Small intestine (tissue), 7 donors: ENCODE results near the gene SOHLH2. TPM values are rescaled to one million over a fixed set of nuclear protein-coding genes. Genes with fewer than 3 reads are reported as not detected.

Source experiments
- DNase-seq, 2 donors: peaks; one replicate each; pipeline versions ENCODE4 v3.0.0 to v3.0.0-alpha.2; 2013
- FAIRE-seq: peaks from 2 replicates; lab custom pipeline; 2012; peaks lifted over from hg19 to GRCh38; lab: Jason Lieb, UNC
- H3K27ac ChIP-seq, 3 donors: one replicate each; pipeline ENCODE4 v1.5.1; 2013; ENCODE audit warnings: low read length in 2 of 3, mild to moderate bottlenecking in 2 of 3, control low read depth in 1 of 3, inconsistent platforms in 1 of 3, low read depth in 1 of 3, moderate library complexity in 1 of 3
- H3K27me3 ChIP-seq, 3 donors: one replicate each; pipeline ENCODE4 v1.6.1; 2013; ENCODE audit warnings: low read length in 3 of 3, inconsistent platforms in 1 of 3; ENCODE audit not compliant: control insufficient read depth in 3 of 3, insufficient read depth in 3 of 3
- H3K36me3 ChIP-seq, 3 donors: one replicate each; pipeline ENCODE4 v1.6.1; 2013; ENCODE audit warnings: low read length in 3 of 3, inconsistent platforms in 1 of 3, low read depth in 1 of 3, mild to moderate bottlenecking in 1 of 3, moderate library complexity in 1 of 3; ENCODE audit not compliant: control insufficient read depth in 3 of 3, insufficient read depth in 2 of 3
- H3K4me1 ChIP-seq, 3 donors: one replicate each; pipeline ENCODE4 v1.6.1; 2013; ENCODE audit warnings: low read length in 2 of 3, inconsistent platforms in 1 of 3, low read depth in 1 of 3, mild to moderate bottlenecking in 1 of 3, moderate library complexity in 1 of 3; ENCODE audit not compliant: control insufficient read depth in 3 of 3, insufficient read depth in 2 of 3
- H3K4me3 ChIP-seq, 3 donors: one replicate each; pipeline ENCODE4 v1.5.1; 2013; ENCODE audit warnings: low read length in 3 of 3, control low read depth in 1 of 3, inconsistent platforms in 1 of 3, low read depth in 1 of 3, mild to moderate bottlenecking in 1 of 3, moderate library complexity in 1 of 3
- H3K9me3 ChIP-seq, 2 donors: one replicate each; pipeline ENCODE4 v1.6.1; 2013; ENCODE audit warnings: low read depth in 1 of 2, low read length in 1 of 2; ENCODE audit not compliant: control insufficient read depth in 2 of 2, insufficient read depth in 1 of 2
- WGBS, 3 donors: extraction: QIAGEN DNeasy Blood & Tissue Kit; methylation state at CpG; one replicate each; pipeline ENCODE4 v1.1.7; 2013; 5-methylcytosine and 5-hydroxymethylcytosine counted together
- polyA plus RNA-seq, 4 donors: library from polyadenylated mRNA; stranded (reverse) in 3 of 4; unstranded in 1 of 4; fragments of 200-250 nt in 3 of 4; fragments of 120-200 nt in 1 of 4; gene quantifications; one replicate each; pipeline versions ENCODE4 v1.2.1 to v1.2.3, GENCODE V29; 2013
- donor health status: healthy with polysubstance abuse.
- donor health status: control.
- donor health status: control.
- donor health status: Bipolar disorder and iron deficiency.
- donor health status: healthy.

SOHLH2 gene
- polyA plus RNA-seq, 4 donors, result 0.12 to 1.0 TPM; not detected in 2

DNA sequence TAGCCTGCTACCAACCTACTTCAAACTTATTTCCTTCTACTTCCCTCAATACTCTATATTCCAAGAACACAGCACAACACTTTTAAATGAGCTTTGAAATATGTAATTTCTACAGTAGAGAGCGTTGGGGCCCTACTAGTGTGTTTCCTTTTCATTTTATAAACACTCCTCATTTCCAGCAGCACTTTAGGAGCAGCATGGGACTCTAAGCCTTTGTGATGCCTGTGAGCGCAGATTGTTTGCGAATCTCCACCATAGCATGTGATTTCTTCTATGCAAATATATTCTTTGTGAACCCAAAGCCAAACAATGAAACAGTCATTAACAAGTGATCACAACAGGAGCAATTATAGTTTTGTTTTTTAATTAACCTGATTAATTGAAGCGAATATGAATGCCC is 3.6 kb downstream of the SOHLH2 start:
- WGBS, 3 donors, result 74 to 80% (median 76%) methylated on average over 4 of the region's 4 CpGs
- Histone ChIP-seq H3K36me3 (no peaks in the 10 kb centered on the region), H3K4me3 (no peak overlapping the region), H3K4me1 (no peaks in the 10 kb centered on the region), H3K9me3 (peaks cover 0 to 21% of the 10 kb centered on the region in 2 donors), H3K27me3 (no peaks in the 10 kb centered on the region), H3K27ac (no peak overlapping the region)
- FAIRE-seq, result no peak
- DNase-seq, result no peak

DNA sequence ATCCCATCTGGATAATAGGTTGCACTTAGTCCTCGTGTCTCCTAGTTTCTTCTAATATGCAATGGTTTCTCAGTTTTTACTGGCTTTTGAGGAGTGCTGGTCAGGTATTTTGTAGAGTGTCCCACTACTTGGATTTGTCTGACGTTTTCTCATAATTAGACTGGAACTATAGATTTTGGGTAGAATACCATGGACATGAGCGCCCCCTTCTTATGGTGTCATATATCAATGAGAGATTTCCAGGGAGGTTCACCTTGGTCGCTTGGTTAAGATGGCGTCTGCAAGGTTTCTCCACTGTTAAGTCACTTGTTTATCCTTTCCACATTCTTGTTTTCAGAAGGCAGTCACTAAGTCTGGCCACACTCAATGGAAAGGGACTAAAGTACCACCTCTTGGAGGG is 6.7 kb downstream of the SOHLH2 start:
- Histone ChIP-seq H3K27me3 (no peaks in the 10 kb centered on the region), H3K9me3 (peaks cover 0 to 7% of the 10 kb centered on the region in 2 donors), H3K4me3 (no peak overlapping the region), H3K36me3 (no peaks in the 10 kb centered on the region), H3K27ac (no peak overlapping the region), H3K4me1 (no peaks in the 10 kb centered on the region)
- FAIRE-seq (no peak), DNase-seq (no peak)
- WGBS, 3 donors, result 77 to 83% (median 78%) methylated on average over 5 of the region's 5 CpGs

DNA sequence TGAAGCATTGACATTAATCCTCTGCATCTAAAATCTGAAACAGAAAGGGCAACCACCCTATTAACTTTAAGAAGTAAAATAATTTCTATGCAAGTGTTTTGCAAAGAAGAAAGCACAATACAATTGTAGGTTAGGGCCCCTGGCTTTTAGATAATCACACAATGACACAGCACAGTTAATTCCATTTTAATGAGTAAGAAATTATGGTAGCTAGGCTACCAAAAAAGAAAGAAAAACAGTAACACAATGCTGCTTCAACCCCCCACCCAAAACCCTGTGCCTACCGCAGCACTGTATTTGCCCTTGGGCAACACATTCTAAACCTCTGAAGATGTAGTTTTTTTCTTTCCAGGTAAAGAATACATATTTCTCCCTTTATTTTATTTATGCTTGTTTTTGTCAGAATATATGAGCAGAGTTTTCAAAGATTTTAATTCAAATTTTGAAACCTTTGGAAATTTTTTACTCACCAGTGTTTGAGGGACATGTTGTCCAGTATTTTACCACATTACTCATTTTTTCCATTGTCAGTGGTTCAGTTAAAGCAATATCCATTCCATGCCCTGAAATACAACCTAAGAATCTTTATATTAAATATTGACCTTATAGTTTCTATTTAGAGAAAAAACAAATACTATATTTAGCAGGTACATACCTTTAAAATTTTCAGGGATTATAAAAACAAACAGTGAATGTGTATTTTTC is 21.1 kb downstream of the SOHLH2 start:
- WGBS, 3 donors, result 67 to 91% (median 67%) methylated on average over 1 of the region's 1 CpG
- no peak for FAIRE-seq
- Histone ChIP-seq H3K36me3 (no peaks in the 10 kb centered on the region), H3K4me1 (no peaks in the 10 kb centered on the region), H3K27ac (no peak overlapping the region), H3K9me3 (no peaks in the 10 kb centered on the region), H3K27me3 (no peaks in the 10 kb centered on the region), H3K4me3 (no peak overlapping the region)
- no peak for DNase-seq

DNA sequence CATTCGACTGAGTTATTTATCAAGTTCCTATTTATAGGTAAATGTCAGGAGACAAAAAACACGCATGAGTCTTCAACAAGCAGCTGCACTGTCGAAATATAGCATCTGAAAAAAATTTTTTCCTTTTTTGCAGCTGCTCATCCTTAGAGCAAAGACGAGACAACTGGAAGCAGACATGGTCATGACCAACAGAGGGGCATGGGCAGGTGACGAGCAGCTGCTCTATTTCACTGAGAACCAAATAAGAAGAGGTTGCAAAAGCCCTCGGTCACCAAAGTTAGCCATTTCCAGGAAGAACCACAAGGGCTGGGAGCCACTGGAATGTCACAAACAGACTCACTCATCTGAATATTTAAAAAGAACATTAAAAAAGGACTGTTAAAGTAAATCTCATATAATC is 22.2 kb downstream of the SOHLH2 start:
- no peaks in the 10 kb centered on the region for H3K9me3 ChIP-seq
- WGBS, 3 donors, result 74 to 79% (median 77%) methylated on average over 6 of the region's 6 CpGs
- no peak for FAIRE-seq
- H3K36me3 ChIP-seq, result no peaks in the 10 kb centered on the region
- no peak overlapping the region for H3K4me3 ChIP-seq
- no peaks in the 10 kb centered on the region for H3K27me3 ChIP-seq
- DNase-seq, result no peak
- no peak overlapping the region for H3K27ac ChIP-seq
- no peaks in the 10 kb centered on the region for H3K4me1 ChIP-seq

DNA sequence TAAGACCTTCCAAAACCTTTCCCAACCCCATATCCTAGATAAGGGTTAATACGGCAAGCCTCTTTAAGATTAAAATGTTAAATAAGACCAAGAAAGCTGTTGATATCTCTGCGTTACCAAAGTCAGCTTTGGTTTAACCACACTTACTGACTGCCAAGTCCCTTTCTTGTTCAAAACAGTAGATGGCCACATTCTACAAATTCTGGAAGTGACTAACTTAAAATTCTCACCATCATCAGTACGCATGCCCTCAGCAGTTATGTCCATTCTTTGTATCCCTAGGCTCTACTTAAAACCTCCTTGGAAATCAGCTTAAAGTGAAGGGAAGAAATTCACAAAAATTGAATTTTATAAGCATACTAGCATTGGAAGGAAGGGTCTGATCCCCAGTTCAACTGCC is 23.6 kb downstream of the SOHLH2 start:
- FAIRE-seq (no peak), DNase-seq (no peak)
- Histone ChIP-seq H3K36me3 (no peaks in the 10 kb centered on the region), H3K27me3 (no peaks in the 10 kb centered on the region), H3K4me1 (no peaks in the 10 kb centered on the region), H3K4me3 (no peak overlapping the region), H3K27ac (no peak overlapping the region), H3K9me3 (no peaks in the 10 kb centered on the region)
- 85 to 88% (median 87%) methylated on average over 3 of the region's 3 CpGs for WGBS, 3 donors

DNA sequence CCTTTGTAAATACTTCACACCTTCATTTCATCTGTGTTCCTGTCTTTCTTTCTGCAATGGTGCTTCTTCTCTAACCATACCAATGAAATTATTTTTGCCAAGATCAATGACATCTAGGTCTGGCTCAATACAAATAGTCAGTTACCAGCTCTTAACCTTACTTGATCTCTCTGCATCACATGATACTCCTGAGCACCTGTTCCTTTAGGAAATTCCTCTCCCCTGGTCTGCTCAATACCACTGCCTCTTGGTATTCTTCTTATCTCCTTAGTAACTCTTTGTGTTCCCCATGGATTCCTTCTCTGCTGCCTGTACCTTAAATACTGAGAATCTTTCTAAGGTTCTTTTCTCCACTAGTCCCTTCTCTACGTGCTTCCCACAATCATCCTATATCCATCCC is 25.9 kb downstream of the SOHLH2 start:
- DNase-seq (no peak), FAIRE-seq (no peak)
- WGBS, 3 donors, result 79 to 93% (median 84%) methylated on average over 1 of the region's 1 CpG
- no peaks in the 10 kb centered on the region for H3K36me3 ChIP-seq
- H3K9me3 ChIP-seq, result no peaks in the 10 kb centered on the region
- H3K4me3 ChIP-seq, result no peak overlapping the region
- H3K4me1 ChIP-seq, result no peaks in the 10 kb centered on the region
- no peak overlapping the region for H3K27ac ChIP-seq
- no peaks in the 10 kb centered on the region for H3K27me3 ChIP-seq

DNA sequence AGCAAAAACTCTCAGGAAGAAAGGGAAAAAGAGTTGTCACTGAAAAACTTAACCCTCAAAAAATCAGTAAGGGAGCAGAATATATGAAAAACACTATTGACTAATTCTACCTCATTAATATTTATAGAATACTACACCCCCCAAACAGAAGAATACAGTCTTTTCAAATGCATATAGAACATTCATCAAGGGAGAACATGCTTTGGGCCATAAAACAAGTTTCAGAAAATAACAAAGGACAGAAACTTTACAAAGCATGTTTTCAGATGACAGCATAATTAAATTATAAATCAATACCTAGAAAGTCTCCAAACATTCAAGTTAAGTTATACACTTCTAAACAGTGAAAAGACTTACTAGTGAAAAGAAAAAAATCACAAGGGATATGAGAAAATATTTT is 30.5 kb downstream of the SOHLH2 start:
- Histone ChIP-seq H3K27ac (no peak overlapping the region), H3K4me3 (no peak overlapping the region), H3K4me1 (no peaks in the 10 kb centered on the region), H3K27me3 (no peaks in the 10 kb centered on the region), H3K9me3 (peaks cover 0 to 2% of the 10 kb centered on the region in 2 donors), H3K36me3 (no peaks in the 10 kb centered on the region)
- FAIRE-seq, result no peak
- no peak for DNase-seq

DNA sequence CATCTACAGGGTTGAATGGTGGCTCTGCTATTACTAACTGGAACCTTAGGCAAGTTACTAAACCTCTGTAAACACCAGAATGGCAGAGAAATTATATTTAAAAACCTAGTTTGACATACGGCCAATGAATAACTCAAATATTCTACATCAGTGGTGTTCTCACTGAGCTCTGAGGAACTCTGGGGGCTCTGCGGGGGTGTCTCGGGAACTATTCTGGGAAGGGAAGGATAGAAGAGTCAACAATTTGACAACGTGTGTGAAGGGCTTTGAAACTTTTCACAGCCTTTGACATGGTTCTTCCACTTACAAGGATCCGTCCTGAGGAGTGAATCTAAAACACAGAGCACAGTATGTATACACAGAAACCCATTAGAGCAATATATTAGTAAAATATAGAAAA is 38.7 kb downstream of the SOHLH2 start:
- H3K4me3 ChIP-seq, result no peak overlapping the region
- H3K36me3 ChIP-seq, result no peaks in the 10 kb centered on the region
- no peak overlapping the region for H3K27ac ChIP-seq
- DNase-seq (no peak), FAIRE-seq (no peak)
- 64 to 83% (median 77%) methylated on average over 5 of the region's 5 CpGs for WGBS, 3 donors
- H3K27me3 ChIP-seq, result peaks cover 0 to 5% (median 0%) of the 10 kb centered on the region in 3 donors
- H3K4me1 ChIP-seq, result no peaks in the 10 kb centered on the region
- H3K9me3 ChIP-seq, result peaks cover 0 to 2% of the 10 kb centered on the region in 2 donors

DNA sequence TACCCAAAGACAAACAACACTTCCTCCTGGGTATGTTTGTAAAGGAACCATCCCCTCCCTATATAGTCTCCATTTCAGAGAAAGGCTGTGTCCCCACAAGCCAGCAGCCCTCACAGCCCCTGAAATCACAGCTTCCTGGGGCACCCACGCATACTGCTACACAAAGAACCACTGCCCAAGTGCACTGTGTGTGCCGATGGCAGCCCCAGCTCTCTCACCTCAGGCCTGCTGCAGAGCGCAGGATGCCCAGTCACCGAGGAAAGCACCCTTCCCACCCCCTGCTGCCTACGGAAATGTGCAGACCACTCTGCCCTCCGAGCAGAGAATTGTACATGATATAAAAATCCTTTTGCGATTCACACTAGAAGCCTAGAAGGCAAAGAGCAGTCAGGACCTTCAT is 39.4 kb downstream of the SOHLH2 start:
- Histone ChIP-seq H3K4me1 (no peaks in the 10 kb centered on the region), H3K27me3 (peaks cover 0 to 5% (median 0%) of the 10 kb centered on the region in 3 donors), H3K36me3 (no peaks in the 10 kb centered on the region), H3K9me3 (peaks cover 0 to 2% of the 10 kb centered on the region in 2 donors), H3K4me3 (no peak overlapping the region), H3K27ac (no peak overlapping the region)
- WGBS, 3 donors, result 69 to 82% (median 81%) methylated on average over 7 of the region's 7 CpGs
- FAIRE-seq (no peak), DNase-seq (no peak)
